Measurements from ENCODE around the gene IFI6. TPM values are rescaled to one million over a fixed set of nuclear protein-coding genes. Genes with fewer than 3 reads are reported as not detected.

Gene IFI6
- total and polyA plus RNA-seq, 2 of the 4 experiments (the other 2 are of a cell fraction) = 7.3 to 16.8 TPM

GRCh38 chr1:27650171-27650538, 21.8 kb downstream of the IFI6 start:
- H3K9ac ChIP-seq (ENCODE audit: low read depth, low read length) = no peak overlapping the region
- no peak overlapping the region for H3K27ac ChIP-seq (ENCODE audit: insufficient read depth, low read length)
- ATAC-seq (ENCODE audit: low read depth) (no peak), DNase-seq (no peak)
- H2AK5ac ChIP-seq (ENCODE audit: low read depth, low read length) = peak overlapping the region; percentile 86; the same call in 1 of the 2 replicates
- no peaks in the 10 kb centered on the region for H3K9me3 ChIP-seq (ENCODE audit: control insufficient read depth, insufficient read depth, low read length)
- peak overlapping the region; percentile 8; the same call in 1 of the 2 replicates for H3K23ac ChIP-seq (ENCODE audit: low read depth, low read length)
- H4K8ac ChIP-seq (ENCODE audit: low read depth in 2 of 2, low read length in 2 of 2) = peak overlapping the region in 1 of 2 experiments; percentile 73; a peak in 2 of 4 replicates
- H3K56ac ChIP-seq (ENCODE audit: extremely low read depth, insufficient read depth, low read length) = no peak overlapping the region
- peak overlapping the region; percentile 57; the same call in 1 of the 2 replicates for H2BK20ac ChIP-seq (ENCODE audit: low read depth, low read length)
- H3K4me1 ChIP-seq (ENCODE audit: control insufficient read depth, insufficient read depth, low read length) = peaks cover 4% of the 10 kb centered on the region
- POLR2A ChIA-PET (ENCODE audit: unreplicated experiment) = no interaction called here
- peaks cover 9% of the 10 kb centered on the region for H3K9me1 ChIP-seq (ENCODE audit: insufficient read depth, low read length)
- H4K20me1 ChIP-seq (ENCODE audit: insufficient read depth, low read length) = no peaks in the 10 kb centered on the region
- H3K18ac ChIP-seq (ENCODE audit: low read depth, low read length) = no peak overlapping the region
- peak overlapping the region; percentile 64; the same call in 1 of the 3 replicates for H2BK15ac ChIP-seq (ENCODE audit: low read depth, low read length)
- no peak overlapping the region for H4K5ac ChIP-seq (ENCODE audit: low read depth, low read length)
- H2BK120ac ChIP-seq (ENCODE audit: low read depth, low read length) = peak overlapping the region; percentile 73; the same call in 1 of the 2 replicates
- no peak overlapping the region for H2AK9ac ChIP-seq (replicated peaks; ENCODE audit: low read depth, low read length, poor library complexity)
- H3K27me3 ChIP-seq (ENCODE audit: control insufficient read depth, insufficient read depth, low read length) = peaks cover 6% of the 10 kb centered on the region; the same call in 1 of the 2 replicates
- WGBS, 2 experiments (ENCODE audit: extremely low coverage in 2 of 2, insufficient read length in 1 of 2) = no CpG with 5 or more reads among the region's 1 CpG
- CTCF ChIA-PET = interaction anchor here (2.8 kb wide), 1 partner anchor 11 kb away, joined by 11 read pairs; no protein-coding TSS in a partner anchor
- TF ChIP-seq MAZ (IDR thresholded peaks at IDR 0.05; ENCODE audit: borderline replicate concordance, low read depth, low read length) (no peak), POLR2A (IDR thresholded peaks at IDR 0.05; ENCODE audit: low read depth, low read length) (no peak), MXI1 (IDR thresholded peaks at IDR 0.05; ENCODE audit: borderline replicate concordance, low read depth, low read length) (no peak), SMC3 (IDR thresholded peaks at IDR 0.05; ENCODE audit: low read depth, low read length) (no peak), RCOR1 (IDR thresholded peaks at IDR 0.05; ENCODE audit: insufficient replicate concordance, low read length) (no peak), RAD21 (IDR thresholded peaks at IDR 0.05; ENCODE audit: low read length) (no peak), CTCF (conservative IDR thresholded peaks at IDR 0.05; ENCODE audit: low read depth, low read length) (no peak), CEBPB (IDR thresholded peaks at IDR 0.05; ENCODE audit: low read depth, low read length) (no peak), RFX5 (IDR thresholded peaks at IDR 0.05; ENCODE audit: low read depth, low read length) (no peak), FOS (IDR thresholded peaks at IDR 0.05; ENCODE audit: low read depth, low read length) (no peak), ELK1 (IDR thresholded peaks at IDR 0.05; ENCODE audit: borderline replicate concordance, low read depth, low read length) (no peak), BHLHE40 (IDR thresholded peaks at IDR 0.05; ENCODE audit: low read depth, low read length) (no peak), MAFK (IDR thresholded peaks at IDR 0.05; ENCODE audit: low read depth, low read length) (no peak), NFE2L2 (IDR thresholded peaks at IDR 0.05; ENCODE audit: low read depth, low read length) (no peak), CHD1 (IDR thresholded peaks at IDR 0.05; ENCODE audit: low read depth, low read length) (no peak)
- TF ChIP-seq, protein P1, sequence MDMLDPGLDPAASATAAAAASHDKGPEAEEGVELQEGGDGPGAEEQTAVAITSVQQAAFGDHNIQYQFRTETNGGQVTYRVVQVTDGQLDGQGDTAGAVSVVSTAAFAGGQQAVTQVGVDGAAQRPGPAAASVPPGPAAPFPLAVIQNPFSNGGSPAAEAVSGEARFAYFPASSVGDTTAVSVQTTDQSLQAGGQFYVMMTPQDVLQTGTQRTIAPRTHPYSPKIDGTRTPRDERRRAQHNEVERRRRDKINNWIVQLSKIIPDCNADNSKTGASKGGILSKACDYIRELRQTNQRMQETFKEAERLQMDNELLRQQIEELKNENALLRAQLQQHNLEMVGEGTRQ (IDR thresholded peaks at IDR 0.05; ENCODE audit: low read depth, low read length) = no peak
- peak overlapping the region; percentile 33; the same call in 1 of the 2 replicates for H4K91ac ChIP-seq (ENCODE audit: insufficient read depth, low read depth, low read length)
- no peak overlapping the region for H3K4me2 ChIP-seq (ENCODE audit: low read depth, low read length)
- dilution Hi-C loops (cut with HindIII; ENCODE audit: low sequenced_read_pairs, unreplicated experiment) (no loop called here), intact Hi-C loops (cut with micrococcal nuclease) (no loop called here), in situ Hi-C loops (cut with MboI; ENCODE audit: low sequenced_read_pairs) (no loop called here)
- no TSS peak for BruUV-seq (replicated peaks)
- peak overlapping the region; percentile 59 for H2AFZ ChIP-seq (replicated peaks; ENCODE audit: low read length, poor library complexity)
- H3K79me1 ChIP-seq (ENCODE audit: low read depth in 1 of 2, low read length in 2 of 2) = no peaks in the 10 kb centered on the region
- H3K4me3 ChIP-seq (ENCODE audit: insufficient read depth, low read depth, low read length) = no peak overlapping the region
- no peaks in the 10 kb centered on the region for H3K36me3 ChIP-seq (ENCODE audit: control insufficient read depth, insufficient read depth, low read length)
- no peak overlapping the region for H2BK5ac ChIP-seq (ENCODE audit: low read depth, low read length, poor library complexity, severe bottlenecking)
- peak overlapping the region; percentile 57; the same call in 1 of the 2 replicates for H3K14ac ChIP-seq (replicated peaks; ENCODE audit: low read depth, low read length)
- peak overlapping the region; percentile 64 for H3K4ac ChIP-seq (ENCODE audit: low read depth, low read length)
